SU-DHL-6 (cell line): ENCODE measurements around the gene PPIP5K1.

Experiments used
- EZH2phosphoT487 ChIP-seq: fragments of 200-600 bp; sonication (generic), shearing (Covaris generic); conservative IDR thresholded peaks from 2 replicates; pipeline ENCODE4 v1.6.1; 2018; ENCODE audit warnings: mild to moderate bottlenecking, antibody characterized with exemption, low read length, moderate library complexity, mixed read lengths
- TF ChIP-seq, protein P1 (sequence below): fragments of 200-600 bp; sonication (generic); IDR thresholded peaks from one replicate; pipeline ENCODE4 v1.5.1; 2017; ENCODE audit warnings: antibody characterized with exemption, mild to moderate bottlenecking, low read length, moderate library complexity; ENCODE audit not compliant: insufficient read depth, poor library complexity, severe bottlenecking

DNA sequence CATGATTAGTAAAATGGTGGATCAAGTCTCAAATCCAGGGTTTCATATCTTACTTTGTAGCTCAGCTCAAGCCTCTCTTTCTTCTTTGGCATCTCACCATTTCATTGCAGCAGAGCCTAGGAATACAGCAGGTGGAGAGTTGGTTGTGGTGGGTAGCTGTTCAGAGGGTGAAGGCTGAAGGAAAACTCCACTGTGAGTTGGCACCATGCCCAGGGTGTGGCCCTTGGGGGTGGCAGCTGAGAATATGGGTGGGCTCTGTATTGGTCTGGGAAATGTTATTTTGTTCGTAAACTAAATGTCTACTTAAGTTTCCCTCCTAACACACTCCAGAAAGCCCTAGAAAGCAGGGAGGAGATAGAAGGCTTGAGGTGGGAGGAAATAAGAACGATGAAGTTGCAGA is 74.3 kb downstream of the PPIP5K1 start:
- TF ChIP-seq, protein P1, sequence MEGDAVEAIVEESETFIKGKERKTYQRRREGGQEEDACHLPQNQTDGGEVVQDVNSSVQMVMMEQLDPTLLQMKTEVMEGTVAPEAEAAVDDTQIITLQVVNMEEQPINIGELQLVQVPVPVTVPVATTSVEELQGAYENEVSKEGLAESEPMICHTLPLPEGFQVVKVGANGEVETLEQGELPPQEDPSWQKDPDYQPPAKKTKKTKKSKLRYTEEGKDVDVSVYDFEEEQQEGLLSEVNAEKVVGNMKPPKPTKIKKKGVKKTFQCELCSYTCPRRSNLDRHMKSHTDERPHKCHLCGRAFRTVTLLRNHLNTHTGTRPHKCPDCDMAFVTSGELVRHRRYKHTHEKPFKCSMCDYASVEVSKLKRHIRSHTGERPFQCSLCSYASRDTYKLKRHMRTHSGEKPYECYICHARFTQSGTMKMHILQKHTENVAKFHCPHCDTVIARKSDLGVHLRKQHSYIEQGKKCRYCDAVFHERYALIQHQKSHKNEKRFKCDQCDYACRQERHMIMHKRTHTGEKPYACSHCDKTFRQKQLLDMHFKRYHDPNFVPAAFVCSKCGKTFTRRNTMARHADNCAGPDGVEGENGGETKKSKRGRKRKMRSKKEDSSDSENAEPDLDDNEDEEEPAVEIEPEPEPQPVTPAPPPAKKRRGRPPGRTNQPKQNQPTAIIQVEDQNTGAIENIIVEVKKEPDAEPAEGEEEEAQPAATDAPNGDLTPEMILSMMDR: no peak
- TF ChIP-seq EZH2phosphoT487: no peak
